T-helper 2 cell treated with Interferon-gamma antibody and Interleukin-4, amounts not matched to agents 5 μg/mL and 100 μg/mL, for 36 hours (primary cell): ENCODE results near the gene ZNF423.

Experiments
- DNase-seq: peaks from one replicate; pipeline ENCODE4 v3.0.0; 2021; ENCODE audit warnings: low spot score
- H3K27ac Mint-ChIP-seq: one replicate; pipeline ENCODE4 v1.8.0; 2021; ENCODE audit warnings: mild to moderate bottlenecking, mixed read lengths
- H3K27me3 Mint-ChIP-seq: one replicate; pipeline ENCODE4 v1.8.0; 2021; ENCODE audit warnings: low read depth, mixed read lengths
- H3K36me3 Mint-ChIP-seq: one replicate; pipeline ENCODE4 v1.8.0; 2021; ENCODE audit warnings: low read depth, mixed read lengths
- H3K4me1 Mint-ChIP-seq: one replicate; pipeline ENCODE4 v1.8.0; 2021; ENCODE audit warnings: low read depth, mixed read lengths
- H3K4me3 Mint-ChIP-seq: one replicate; pipeline ENCODE4 v1.8.0; 2022; ENCODE audit warnings: mild to moderate bottlenecking, moderate library complexity, mixed read lengths
- H3K9me3 Mint-ChIP-seq: one replicate; pipeline ENCODE4 v1.8.0; 2021; ENCODE audit warnings: mixed read lengths

Gene ZNF423

GRCh38 chr16:49848530-49848929, 7.4 kb downstream of the ZNF423 start:
- no peaks in the 10 kb centered on the region for H3K9me3 Mint-ChIP-seq
- H3K4me3 Mint-ChIP-seq = no peak overlapping the region
- no peaks in the 10 kb centered on the region for H3K36me3 Mint-ChIP-seq
- no peak for DNase-seq
- peaks cover 28% of the 10 kb centered on the region for H3K27me3 Mint-ChIP-seq
- no peak overlapping the region for H3K27ac Mint-ChIP-seq
- no peaks in the 10 kb centered on the region for H3K4me1 Mint-ChIP-seq

GRCh38 chr16:49846800-49847199, 9.1 kb downstream of the ZNF423 start:
- H3K27ac Mint-ChIP-seq = no peak overlapping the region
- DNase-seq = no peak
- H3K9me3 Mint-ChIP-seq = no peaks in the 10 kb centered on the region
- no peak overlapping the region for H3K4me3 Mint-ChIP-seq
- H3K27me3 Mint-ChIP-seq = peaks cover 20% of the 10 kb centered on the region
- no peaks in the 10 kb centered on the region for H3K4me1 Mint-ChIP-seq
- no peaks in the 10 kb centered on the region for H3K36me3 Mint-ChIP-seq

GRCh38 chr16:49844359-49844758, 11.6 kb downstream of the ZNF423 start:
- no peaks in the 10 kb centered on the region for H3K9me3 Mint-ChIP-seq
- no peaks in the 10 kb centered on the region for H3K36me3 Mint-ChIP-seq
- H3K27ac Mint-ChIP-seq = no peak overlapping the region
- no peak overlapping the region for H3K4me3 Mint-ChIP-seq
- H3K4me1 Mint-ChIP-seq = no peaks in the 10 kb centered on the region
- peaks cover 25% of the 10 kb centered on the region for H3K27me3 Mint-ChIP-seq
- DNase-seq = no peak

GRCh38 chr16:49843758-49844157, 12.2 kb downstream of the ZNF423 start:
- Mint-ChIP-seq H3K4me1 (no peaks in the 10 kb centered on the region), H3K27ac (no peak overlapping the region), H3K4me3 (no peak overlapping the region), H3K36me3 (no peaks in the 10 kb centered on the region), H3K27me3 (peaks cover 20% of the 10 kb centered on the region), H3K9me3 (no peaks in the 10 kb centered on the region)
- no peak for DNase-seq

GRCh38 chr16:49842972-49843371, 12.9 kb downstream of the ZNF423 start:
- no peak overlapping the region for H3K4me3 Mint-ChIP-seq

GRCh38 chr16:49839017-49839825, 16.7 kb downstream of the ZNF423 start:
- H3K27me3 Mint-ChIP-seq = peaks cover 22% of the 10 kb centered on the region
- H3K4me3 Mint-ChIP-seq = no peak overlapping the region
- no peak overlapping the region for H3K27ac Mint-ChIP-seq
- H3K9me3 Mint-ChIP-seq = no peaks in the 10 kb centered on the region
- no peaks in the 10 kb centered on the region for H3K36me3 Mint-ChIP-seq
- H3K4me1 Mint-ChIP-seq = no peaks in the 10 kb centered on the region
- no peak for DNase-seq

More at GRCh38 chr16:49842972-49843371, 12.9 kb downstream of the ZNF423 start:
- peaks cover 21% of the 10 kb centered on the region for H3K27me3 Mint-ChIP-seq
- no peak for DNase-seq
- no peaks in the 10 kb centered on the region for H3K36me3 Mint-ChIP-seq
- no peaks in the 10 kb centered on the region for H3K9me3 Mint-ChIP-seq
- no peaks in the 10 kb centered on the region for H3K4me1 Mint-ChIP-seq
- H3K27ac Mint-ChIP-seq = no peak overlapping the region

- no peak for DNase-seq
- Mint-ChIP-seq H3K4me3 (no peak overlapping the region), H3K27me3 (peaks cover 22% of the 10 kb centered on the region), H3K4me1 (no peaks in the 10 kb centered on the region), H3K27ac (no peak overlapping the region), H3K9me3 (no peaks in the 10 kb centered on the region), H3K36me3 (no peaks in the 10 kb centered on the region)
Observed at GRCh38 chr16:49838441-49839016, 17.4 kb downstream of the ZNF423 start.

GRCh38 chr16:49837688-49838410, 18.1 kb downstream of the ZNF423 start:
- DNase-seq = no peak

GRCh38 chr16:49836668-49837067, 19.2 kb downstream of the ZNF423 start:
- Mint-ChIP-seq H3K4me3 (no peak overlapping the region), H3K4me1 (no peaks in the 10 kb centered on the region), H3K36me3 (no peaks in the 10 kb centered on the region), H3K27me3 (peaks cover 20% of the 10 kb centered on the region), H3K9me3 (no peaks in the 10 kb centered on the region), H3K27ac (no peak overlapping the region)
- no peak for DNase-seq

More at GRCh38 chr16:49837688-49838410, 18.1 kb downstream of the ZNF423 start:
- Mint-ChIP-seq H3K9me3 (no peaks in the 10 kb centered on the region), H3K4me1 (no peaks in the 10 kb centered on the region), H3K27me3 (peaks cover 22% of the 10 kb centered on the region), H3K4me3 (no peak overlapping the region), H3K27ac (no peak overlapping the region), H3K36me3 (no peaks in the 10 kb centered on the region)

GRCh38 chr16:49836218-49836617, 19.7 kb downstream of the ZNF423 start:
- DNase-seq = no peak
- Mint-ChIP-seq H3K36me3 (no peaks in the 10 kb centered on the region), H3K4me1 (no peaks in the 10 kb centered on the region), H3K27me3 (peaks cover 18% of the 10 kb centered on the region), H3K4me3 (no peak overlapping the region), H3K9me3 (no peaks in the 10 kb centered on the region), H3K27ac (no peak overlapping the region)

- H3K27me3 Mint-ChIP-seq = peaks cover 15% of the 10 kb centered on the region
- H3K4me1 Mint-ChIP-seq = no peaks in the 10 kb centered on the region
- no peak overlapping the region for H3K4me3 Mint-ChIP-seq
- no peak overlapping the region for H3K27ac Mint-ChIP-seq
- H3K9me3 Mint-ChIP-seq = no peaks in the 10 kb centered on the region
- H3K36me3 Mint-ChIP-seq = no peaks in the 10 kb centered on the region
- no peak for DNase-seq
Observed at GRCh38 chr16:49835161-49835777, 20.6 kb downstream of the ZNF423 start.

- H3K27ac Mint-ChIP-seq = no peak overlapping the region
- H3K4me1 Mint-ChIP-seq = no peaks in the 10 kb centered on the region
- peaks cover 10% of the 10 kb centered on the region for H3K27me3 Mint-ChIP-seq
- DNase-seq = no peak
- no peak overlapping the region for H3K4me3 Mint-ChIP-seq
- no peaks in the 10 kb centered on the region for H3K9me3 Mint-ChIP-seq
- no peaks in the 10 kb centered on the region for H3K36me3 Mint-ChIP-seq
Observed at GRCh38 chr16:49834531-49835151, 21.3 kb downstream of the ZNF423 start.

GRCh38 chr16:49833796-49834530, 21.9 kb downstream of the ZNF423 start:
- H3K27ac Mint-ChIP-seq = no peak overlapping the region

More at GRCh38 chr16:49833796-49834530, 21.9 kb downstream of the ZNF423 start:
- H3K4me1 Mint-ChIP-seq = no peaks in the 10 kb centered on the region
- H3K9me3 Mint-ChIP-seq = no peaks in the 10 kb centered on the region
- no peaks in the 10 kb centered on the region for H3K36me3 Mint-ChIP-seq
- H3K27me3 Mint-ChIP-seq = peaks cover 9% of the 10 kb centered on the region
- H3K4me3 Mint-ChIP-seq = no peak overlapping the region
- DNase-seq = no peak
